OCI-LY1 (cell line): Measurements from ENCODE around the gene RGS17.

Source experiments
- H2AFZ ChIP-seq: fragments of 200-600 bp; sonication (generic), shearing (Covaris generic); 2 replicates; pipeline ENCODE4 v1.6.0; 2014; ENCODE audit warnings: antibody characterized with exemption, mild to moderate bottlenecking, low read length
- H3F3A ChIP-seq: fragments of 200-600 bp; sonication (generic), shearing (Covaris generic); 2 replicates; pipeline ENCODE4 v1.6.0; 2014; ENCODE audit warnings: mild to moderate bottlenecking, antibody characterized with exemption, low read length, moderate library complexity; ENCODE audit not compliant: insufficient read depth
- H3K27ac ChIP-seq: fragments of 200-600 bp; sonication (generic); 2 replicates; pipeline ENCODE4 v1.5.1; 2014; ENCODE audit warnings: low read length, mixed run types, mild to moderate bottlenecking, low read depth; ENCODE audit not compliant: poor library complexity, severe bottlenecking
- H3K27me3 ChIP-seq: fragments of 200-600 bp; sonication (generic); 2 replicates; pipeline ENCODE4 v1.6.0; 2014; ENCODE audit warnings: antibody characterized with exemption, mild to moderate bottlenecking, low read length, moderate library complexity; ENCODE audit not compliant: insufficient read depth
- H3K36me3 ChIP-seq: fragments of 200-600 bp; sonication (generic); 2 replicates; pipeline ENCODE4 v1.6.1; 2014; ENCODE audit warnings: mild to moderate bottlenecking, antibody characterized with exemption, low read length, moderate library complexity, mixed read lengths; ENCODE audit not compliant: insufficient read depth
- H3K4me1 ChIP-seq: fragments of 200-600 bp; sonication (generic); 2 replicates; pipeline ENCODE4 v1.5.1; 2014; ENCODE audit warnings: mild to moderate bottlenecking, low read length, moderate library complexity; ENCODE audit not compliant: insufficient read depth, severe bottlenecking
- H3K4me2 ChIP-seq: fragments of 200-600 bp; sonication (generic), shearing (Covaris generic); 2 replicates; pipeline ENCODE4 v1.6.1; 2014; ENCODE audit warnings: low read length
- H3K4me3 ChIP-seq: fragments of 200-600 bp; sonication (generic); 2 replicates; pipeline ENCODE4 v1.5.1; 2014; ENCODE audit warnings: low read length, low read depth, mild to moderate bottlenecking, mixed read lengths; ENCODE audit not compliant: poor library complexity, severe bottlenecking
- H3K79me2 ChIP-seq: fragments of 200-600 bp; shearing (Covaris generic); 2 replicates; pipeline ENCODE4 v1.6.1; 2016; ENCODE audit warnings: mixed run types, low read length, mixed read lengths; ENCODE audit not compliant: insufficient read depth
- H3K9ac ChIP-seq: fragments of 200-600 bp; sonication (generic), shearing (Covaris generic); 2 replicates; pipeline ENCODE4 v1.6.1; 2014; ENCODE audit warnings: mild to moderate bottlenecking, low read length, mixed read lengths
- H3K9me2 ChIP-seq: fragments of 200-600 bp; sonication (generic), shearing (Covaris generic); 2 replicates; pipeline ENCODE4 v1.6.1; 2014; ENCODE audit warnings: low read depth, mild to moderate bottlenecking, low read length, mixed read lengths
- H3K9me3 ChIP-seq: fragments of 200-600 bp; shearing (Covaris generic); 2 replicates; pipeline ENCODE4 v1.6.1; 2014; ENCODE audit warnings: low read length, mixed read lengths
- H4K20me1 ChIP-seq: fragments of 200-600 bp; sonication (generic), shearing (Covaris generic); 2 replicates; pipeline ENCODE4 v1.6.0; 2016; ENCODE audit warnings: mild to moderate bottlenecking, low read length; ENCODE audit not compliant: insufficient read depth
- CTCF ChIP-seq: fragments of 200-600 bp; sonication (generic), shearing (Covaris generic); IDR thresholded peaks from 2 replicates; pipeline ENCODE4 v1.5.1; 2017; ENCODE audit warnings: mild to moderate bottlenecking, antibody characterized with exemption, low read length, moderate library complexity, mixed read lengths
- EZH2 ChIP-seq: fragments of 200-600 bp; sonication (generic), shearing (Covaris generic); IDR thresholded peaks from 2 replicates; pipeline ENCODE4 v1.8.0; 2017; ENCODE audit warnings: borderline replicate concordance, mixed run types, mild to moderate bottlenecking, antibody characterized with exemption, low read length, moderate library complexity, mixed read lengths

The RGS17 gene

GRCh38 chr6:153087436-153087835 lies 43.6 kb downstream of the RGS17 start:
- Histone ChIP-seq H3K27me3 (no peaks in the 10 kb centered on the region), H2AFZ (no peak overlapping the region), H3K9me2 (no peaks in the 10 kb centered on the region), H3K9ac (no peak overlapping the region), H3K4me1 (no peaks in the 10 kb centered on the region), H3K79me2 (no peaks in the 10 kb centered on the region), H3K4me3 (no peak overlapping the region), H4K20me1 (no peaks in the 10 kb centered on the region), H3K4me2 (no peak overlapping the region), H3K36me3 (no peaks in the 10 kb centered on the region), H3K27ac (no peak overlapping the region), H3F3A (no peaks in the 10 kb centered on the region), H3K9me3 (no peaks in the 10 kb centered on the region)
- TF ChIP-seq CTCF, result no peak
- no peak for TF ChIP-seq EZH2

- Histone ChIP-seq H3K36me3 (no peaks in the 10 kb centered on the region), H4K20me1 (no peaks in the 10 kb centered on the region), H3K27me3 (no peaks in the 10 kb centered on the region), H3K4me1 (no peaks in the 10 kb centered on the region), H3K27ac (no peak overlapping the region), H3K9me2 (no peaks in the 10 kb centered on the region), H3K79me2 (no peaks in the 10 kb centered on the region), H3K9me3 (no peaks in the 10 kb centered on the region), H3K9ac (no peak overlapping the region), H3F3A (no peaks in the 10 kb centered on the region), H2AFZ (no peak overlapping the region), H3K4me2 (no peak overlapping the region), H3K4me3 (no peak overlapping the region)
- TF ChIP-seq EZH2 (no peak), CTCF (no peak)
Observed at GRCh38 chr6:153086225-153086990, 44.7 kb downstream of the RGS17 start.

- H3K27ac ChIP-seq, result no peak overlapping the region
- TF ChIP-seq CTCF (no peak), EZH2 (no peak)
- H3K4me2 ChIP-seq, result no peak overlapping the region
- H3K9me3 ChIP-seq, result no peaks in the 10 kb centered on the region
- no peaks in the 10 kb centered on the region for H3K9me2 ChIP-seq
- no peak overlapping the region for H3K9ac ChIP-seq
- no peaks in the 10 kb centered on the region for H3K27me3 ChIP-seq
- no peaks in the 10 kb centered on the region for H3F3A ChIP-seq
- no peaks in the 10 kb centered on the region for H3K79me2 ChIP-seq
- no peaks in the 10 kb centered on the region for H4K20me1 ChIP-seq
- H3K4me3 ChIP-seq, result no peak overlapping the region
- no peak overlapping the region for H2AFZ ChIP-seq
- H3K4me1 ChIP-seq, result no peaks in the 10 kb centered on the region
- H3K36me3 ChIP-seq, result no peaks in the 10 kb centered on the region
Observed at GRCh38 chr6:153085239-153085638, 45.8 kb downstream of the RGS17 start.
